Limb (tissue), 2 donors: Measurements from ENCODE around the gene TIMM50.
"Not testable (repeated sequence)": the region's sequence is repeated elsewhere in the genome, so short reads cannot be mapped to it uniquely, and the experiment has no call there.

Experiments used
- DNase-seq, 2 donors: peaks; one replicate each; pipeline ENCODE4 v3.0.0-alpha.2; 2016; ENCODE audit errors: extremely low spot score in 2 of 2

TIMM50 gene

GRCh38 chr19:39480337-39481228 is at the start of gene TIMM50:
TSS of gene TIMM50 (plus strand) at chr19:39480838. CDS start at chr19:39480854, 16 bp downstream.
- peak; percentile 94 to 99 for DNase-seq

- DNase-seq = no peak
Measured at GRCh38 chr19:39432677-39433025, 48.0 kb upstream of the TIMM50 start.

DNA sequence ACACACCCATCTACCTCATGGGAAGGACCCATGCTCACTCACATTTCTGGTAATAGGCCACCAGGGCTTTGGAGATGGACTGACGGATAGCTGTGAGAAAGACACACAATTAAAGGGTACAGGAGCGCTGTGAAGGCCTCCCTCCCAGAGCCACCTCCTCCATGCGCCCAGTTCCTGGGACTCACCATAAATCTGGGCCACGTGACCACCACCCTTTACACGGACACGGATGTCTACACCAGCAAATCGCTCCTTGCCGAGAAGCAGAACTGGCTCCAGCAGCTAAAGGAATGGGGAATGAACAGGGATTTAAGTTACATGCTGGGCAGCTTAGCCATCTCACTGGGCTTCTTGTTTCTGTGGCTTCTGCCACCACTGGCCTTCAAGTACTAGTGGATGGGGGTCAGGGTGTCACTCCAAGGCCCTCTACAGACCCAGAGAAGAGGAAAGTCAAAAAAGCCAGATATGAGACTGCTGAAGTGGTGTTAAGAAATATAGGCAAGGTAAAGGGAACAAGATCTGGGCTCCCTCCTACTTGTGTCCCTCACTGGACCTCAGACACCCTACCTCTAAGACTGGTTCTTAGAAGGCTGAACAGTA is 47.1 kb upstream of the TIMM50 start:
- DNase-seq = no peak

DNA sequence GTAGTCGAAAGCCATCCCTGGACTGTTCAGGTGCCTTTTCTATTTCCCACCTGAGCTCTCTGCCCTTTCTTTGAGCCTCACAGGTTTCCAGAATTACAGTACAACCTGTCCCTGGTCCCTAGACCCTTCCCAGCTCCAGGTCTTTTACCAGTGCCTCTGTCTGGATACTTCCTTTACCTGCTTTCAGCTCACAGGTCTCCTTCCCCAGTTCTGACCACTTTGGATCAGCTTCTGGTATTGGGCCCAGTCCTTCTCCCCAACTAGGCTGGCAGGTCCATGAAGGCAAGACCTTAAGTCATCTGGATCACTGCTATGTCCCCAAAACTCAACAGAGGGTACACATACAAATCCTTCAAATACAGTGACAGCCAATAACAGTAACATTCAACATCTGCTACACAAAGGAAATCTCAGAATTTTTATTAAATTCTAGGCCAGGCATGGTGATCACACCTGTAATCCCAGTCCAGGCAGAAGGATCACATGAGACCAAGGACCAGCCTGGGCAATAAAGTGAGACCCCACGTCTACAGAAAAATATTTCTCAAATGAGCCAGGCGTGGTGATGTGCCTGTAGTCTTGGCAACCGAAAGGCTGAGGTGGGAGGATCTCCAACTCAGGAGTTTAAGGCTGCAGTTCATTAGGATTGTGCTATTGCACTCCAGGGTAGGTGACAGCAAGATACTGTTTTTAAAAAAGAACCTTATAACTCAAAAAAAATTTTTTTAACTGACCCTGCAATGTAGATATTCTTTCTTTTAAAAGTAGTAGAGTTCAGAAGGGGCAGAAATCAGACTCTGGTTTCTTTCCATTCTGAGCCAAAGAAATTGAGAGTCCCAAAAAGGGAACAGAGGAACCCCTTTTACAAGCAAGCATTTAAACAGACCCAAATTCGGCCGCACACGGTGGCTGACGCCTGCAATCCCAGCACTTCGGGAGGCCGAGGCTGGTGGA is 46.2 kb upstream of the TIMM50 start:
- no peak for DNase-seq

GRCh38 chr19:39435499-39436349 is 44.9 kb upstream of the TIMM50 start, which contains the start of gene RPS16:
TSS of gene RPS16 (minus strand) at chr19:39435949. CDS start at chr19:39435895, 54 bp downstream.
- peak; percentile 99 for DNase-seq

- DNase-seq = no peak
Measured at GRCh38 chr19:39436350-39436716, 44.3 kb upstream of the TIMM50 start.

GRCh38 chr19:39438270-39438934 is 42.2 kb upstream of the TIMM50 start:
- DNase-seq = no peak

DNA sequence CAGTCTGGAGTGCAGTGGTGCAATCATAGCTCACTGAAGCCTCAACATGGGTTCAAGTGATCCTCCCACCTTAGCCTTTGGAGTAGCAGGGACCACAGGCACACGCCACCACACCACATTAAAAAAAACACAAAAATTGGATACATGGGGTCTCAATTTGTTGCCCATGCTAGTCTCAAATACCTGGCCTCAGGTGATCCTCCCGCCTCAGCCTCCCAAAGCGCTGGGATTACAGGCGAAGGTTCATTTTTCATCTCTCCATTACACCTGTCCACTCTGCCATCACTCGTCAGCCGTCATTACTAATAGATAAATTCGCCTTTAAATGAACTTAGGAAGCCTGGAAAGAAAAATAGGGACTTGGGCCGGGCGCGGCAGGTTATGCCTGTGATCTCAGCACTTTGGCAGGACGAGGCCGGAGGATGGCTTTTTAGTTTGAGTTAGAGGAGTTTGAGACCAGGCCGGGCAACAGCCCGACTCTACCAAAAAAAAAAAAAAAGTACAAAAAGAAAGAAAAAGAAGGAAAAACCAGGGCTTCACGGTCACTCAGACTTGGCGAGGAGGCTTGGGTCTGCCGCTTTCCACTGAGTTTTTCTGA is 35.9 kb upstream of the TIMM50 start:
- DNase-seq = no peak

- peak; percentile 94 to 97 for DNase-seq
Measured at GRCh38 chr19:39445196-39446111, 35.2 kb upstream of the TIMM50 start, which contains the start of gene SUPT5H. TSS of gene SUPT5H (plus strand) at chr19:39445582. CDS start at chr19:39445891, 309 bp downstream.

DNA sequence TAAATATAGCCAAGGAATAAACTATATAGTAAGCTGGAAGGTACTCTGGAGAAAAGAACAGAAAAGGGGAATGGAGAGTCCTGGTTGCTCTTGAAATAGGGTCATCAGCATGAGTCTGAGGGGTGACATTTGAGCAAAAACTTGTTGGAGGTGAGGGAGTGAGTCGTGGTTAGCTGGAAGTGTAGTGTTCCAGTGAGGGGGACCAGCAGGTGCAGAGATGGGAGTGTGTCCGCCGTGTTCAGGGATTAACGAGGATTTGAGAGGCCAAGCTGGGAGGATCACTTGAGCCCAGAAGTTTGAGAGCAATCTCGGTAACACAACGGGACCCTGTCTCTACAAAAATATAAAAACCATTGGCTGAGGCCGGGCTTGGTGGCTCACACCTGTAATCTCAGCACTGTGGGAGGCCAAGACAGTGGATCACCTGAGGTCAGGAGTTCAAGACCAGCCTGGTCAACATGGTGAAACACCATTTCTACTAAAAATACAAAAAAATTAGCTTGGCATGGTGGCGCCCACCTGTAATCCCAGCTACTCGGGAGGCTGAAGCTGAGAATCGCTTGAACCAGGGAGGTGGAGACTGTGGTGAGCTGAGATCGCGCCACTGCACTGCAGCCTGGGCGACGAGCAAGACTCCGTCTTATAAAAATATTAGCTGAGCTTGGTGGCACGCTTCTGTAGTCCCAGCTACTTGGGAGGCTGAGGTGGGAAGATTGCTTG is 34.1 kb upstream of the TIMM50 start:
- DNase-seq = no peak

- no peak for DNase-seq
Measured at GRCh38 chr19:39448271-39448670, 32.4 kb upstream of the TIMM50 start.

- no peak for DNase-seq
Measured at GRCh38 chr19:39449116-39449797, 31.4 kb upstream of the TIMM50 start.

- DNase-seq = not testable (repeated sequence)
Measured at GRCh38 chr19:39451257-39451656, 29.4 kb upstream of the TIMM50 start.

GRCh38 chr19:39463403-39463802 is 17.2 kb upstream of the TIMM50 start:
- no peak for DNase-seq

DNA sequence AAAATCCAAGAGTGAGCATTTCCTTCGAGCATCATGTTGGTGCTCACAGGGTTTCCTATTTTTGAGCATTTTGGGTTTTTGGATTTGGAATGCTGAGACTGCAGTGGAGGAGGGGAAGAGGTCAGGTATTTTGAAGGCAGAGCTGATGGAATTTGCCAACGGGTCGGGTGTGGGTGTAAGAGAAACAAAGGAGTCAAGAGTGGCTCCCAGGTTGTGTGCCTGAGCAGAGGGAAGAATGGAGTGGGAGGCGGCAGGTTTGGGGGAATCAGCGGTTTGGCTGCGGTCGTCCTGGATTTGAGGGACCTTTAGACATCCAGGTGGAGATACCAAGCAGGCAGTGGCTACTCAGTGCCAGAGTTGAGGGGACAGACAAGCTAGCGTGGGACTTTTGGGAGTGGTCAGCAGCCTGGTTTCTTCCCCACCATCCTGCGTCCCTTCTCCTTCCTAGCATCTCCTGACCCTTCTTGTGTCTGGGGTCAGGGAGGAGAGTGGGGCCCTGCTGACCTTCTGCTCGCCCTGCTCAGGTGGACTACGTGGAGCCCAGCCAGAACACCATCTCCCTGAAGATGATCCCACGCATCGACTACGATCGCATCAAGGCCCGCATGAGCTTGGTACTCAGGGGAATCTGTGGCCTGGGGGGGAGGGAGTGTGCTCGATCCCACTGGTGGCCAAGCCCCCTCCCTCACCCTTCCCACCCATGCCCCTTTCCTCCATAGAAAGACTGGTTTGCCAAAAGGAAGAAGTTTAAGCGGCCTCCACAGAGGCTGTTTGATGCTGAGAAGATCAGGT is 14.5 kb upstream of the TIMM50 start:
- DNase-seq = no peak

GRCh38 chr19:39467941-39468340 is 12.7 kb upstream of the TIMM50 start:
- DNase-seq = no peak

DNA sequence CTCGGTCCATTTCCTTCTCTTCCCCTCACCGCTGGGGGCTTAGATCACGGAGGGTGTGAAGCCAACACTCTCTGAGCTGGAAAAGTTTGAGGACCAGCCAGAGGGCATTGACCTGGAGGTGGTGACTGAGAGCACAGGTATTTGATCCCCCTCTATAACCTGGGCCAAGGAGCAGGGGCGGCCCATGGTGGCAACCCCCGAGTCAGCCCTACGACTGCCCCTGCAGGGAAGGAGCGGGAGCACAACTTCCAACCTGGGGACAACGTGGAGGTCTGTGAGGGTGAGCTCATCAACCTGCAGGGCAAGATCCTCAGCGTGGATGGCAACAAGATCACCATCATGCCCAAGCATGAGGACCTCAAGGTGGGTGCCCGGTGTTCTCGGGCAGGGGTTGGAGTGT is 11.6 kb upstream of the TIMM50 start:
- DNase-seq = no peak
